GM23338 (cell line): ENCODE data around the gene SENP8.

Experiments
- CREB1 ChIP-seq: fragments of 250-450 bp; sonication (Bioruptor Pico); IDR thresholded peaks from 2 replicates; pipeline ENCODE4 v1.5.0; 2020; ENCODE audit warnings: low read depth, mild to moderate bottlenecking, moderate library complexity
- EZH2 ChIP-seq: fragments of 200-600 bp; sonication (generic); IDR thresholded peaks from one replicate; pipeline ENCODE4 v1.8.0; 2017; ENCODE audit warnings: antibody characterized with exemption, mild to moderate bottlenecking, low read depth; ENCODE audit not compliant: unreplicated experiment
- EZH2phosphoT487 ChIP-seq: fragments of 200-600 bp; sonication (generic); IDR thresholded peaks from one replicate; pipeline ENCODE4 v1.8.1; 2018; ENCODE audit warnings: antibody characterized with exemption; ENCODE audit not compliant: unreplicated experiment
- JUNB ChIP-seq: IDR thresholded peaks from one replicate; pipeline ENCODE4 v1.6.1; 2016; ENCODE audit warnings: antibody characterized with exemption; ENCODE audit not compliant: unreplicated experiment
- NANOG ChIP-seq: IDR thresholded peaks from 2 replicates; pipeline ENCODE4 v1.6.1; 2016; ENCODE audit warnings: antibody characterized with exemption, borderline replicate concordance
- POLR2AphosphoS5 ChIP-seq: IDR thresholded peaks from 2 replicates; pipeline ENCODE4 v1.6.1; 2016; ENCODE audit warnings: antibody characterized with exemption, low read depth
- REST ChIP-seq: IDR thresholded peaks from one replicate; pipeline ENCODE4 v1.6.1; 2018; ENCODE audit warnings: antibody characterized with exemption; ENCODE audit not compliant: unreplicated experiment
- STAT1 ChIP-seq: IDR thresholded peaks from one replicate; pipeline ENCODE4 v1.6.1; 2016; ENCODE audit warnings: antibody characterized with exemption; ENCODE audit not compliant: unreplicated experiment
- ZNF114 ChIP-seq: fragments of 250-450 bp; sonication (Bioruptor Pico); IDR thresholded peaks from 2 replicates; pipeline ENCODE4 v1.5.0; 2020; ENCODE audit warnings: mild to moderate bottlenecking, moderate library complexity
- ZNF331 ChIP-seq: fragments of 250-450 bp; sonication (Bioruptor Pico); IDR thresholded peaks from 2 replicates; pipeline ENCODE4 v1.5.0; 2020; ENCODE audit warnings: low read depth, mild to moderate bottlenecking, moderate library complexity
- ZNF462 ChIP-seq: fragments of 250-450 bp; sonication (Bioruptor Pico); IDR thresholded peaks from 2 replicates; pipeline ENCODE4 v1.5.0; 2020; ENCODE audit warnings: mild to moderate bottlenecking, moderate library complexity
- TF ChIP-seq, protein P1 (sequence below), 2 experiments: fragments of 200-600 bp in 1 of 2; sonication (generic) in 1 of 2; conservative IDR thresholded peaks; 2 replicates each; pipeline versions ENCODE4 v1.5.1 to v1.6.1; 2016 to 2017; ENCODE audit warnings: antibody characterized with exemption in 2 of 2, low read depth in 2 of 2, mild to moderate bottlenecking in 2 of 2, moderate library complexity in 1 of 2
- TF ChIP-seq, protein P2 (sequence below): IDR thresholded peaks from 2 replicates; pipeline ENCODE4 v1.6.1; 2016; ENCODE audit warnings: antibody characterized with exemption

DNA sequence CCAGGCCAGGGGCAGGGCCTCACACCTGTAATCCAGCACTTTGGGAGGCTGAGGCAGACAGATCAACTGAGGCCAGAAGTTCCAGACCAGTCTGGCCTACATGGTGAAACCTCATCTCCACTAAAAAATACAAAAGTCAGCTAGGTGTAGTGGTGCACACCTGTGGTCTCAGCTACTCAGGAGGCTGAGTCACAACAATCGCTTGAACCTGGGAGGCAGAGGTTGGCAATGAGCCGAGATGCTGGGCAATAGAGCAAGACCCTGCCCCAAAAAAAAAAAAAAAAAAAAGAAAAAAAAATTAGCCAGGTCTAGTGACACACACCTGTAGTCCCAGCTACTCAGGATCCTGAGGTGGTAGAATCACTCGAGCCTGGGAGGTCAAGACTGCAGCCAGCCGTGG lies 19.0 kb upstream of the SENP8 start:
- TF ChIP-seq CREB1 (CRISPR knock-in tag) = no peak
- TF ChIP-seq, protein P1, sequence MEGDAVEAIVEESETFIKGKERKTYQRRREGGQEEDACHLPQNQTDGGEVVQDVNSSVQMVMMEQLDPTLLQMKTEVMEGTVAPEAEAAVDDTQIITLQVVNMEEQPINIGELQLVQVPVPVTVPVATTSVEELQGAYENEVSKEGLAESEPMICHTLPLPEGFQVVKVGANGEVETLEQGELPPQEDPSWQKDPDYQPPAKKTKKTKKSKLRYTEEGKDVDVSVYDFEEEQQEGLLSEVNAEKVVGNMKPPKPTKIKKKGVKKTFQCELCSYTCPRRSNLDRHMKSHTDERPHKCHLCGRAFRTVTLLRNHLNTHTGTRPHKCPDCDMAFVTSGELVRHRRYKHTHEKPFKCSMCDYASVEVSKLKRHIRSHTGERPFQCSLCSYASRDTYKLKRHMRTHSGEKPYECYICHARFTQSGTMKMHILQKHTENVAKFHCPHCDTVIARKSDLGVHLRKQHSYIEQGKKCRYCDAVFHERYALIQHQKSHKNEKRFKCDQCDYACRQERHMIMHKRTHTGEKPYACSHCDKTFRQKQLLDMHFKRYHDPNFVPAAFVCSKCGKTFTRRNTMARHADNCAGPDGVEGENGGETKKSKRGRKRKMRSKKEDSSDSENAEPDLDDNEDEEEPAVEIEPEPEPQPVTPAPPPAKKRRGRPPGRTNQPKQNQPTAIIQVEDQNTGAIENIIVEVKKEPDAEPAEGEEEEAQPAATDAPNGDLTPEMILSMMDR (conservative IDR thresholded peaks at IDR 0.05; ENCODE audit: low read depth in 2 of 2) = no peak
- no peak for TF ChIP-seq EZH2phosphoT487
- TF ChIP-seq, protein P2, sequence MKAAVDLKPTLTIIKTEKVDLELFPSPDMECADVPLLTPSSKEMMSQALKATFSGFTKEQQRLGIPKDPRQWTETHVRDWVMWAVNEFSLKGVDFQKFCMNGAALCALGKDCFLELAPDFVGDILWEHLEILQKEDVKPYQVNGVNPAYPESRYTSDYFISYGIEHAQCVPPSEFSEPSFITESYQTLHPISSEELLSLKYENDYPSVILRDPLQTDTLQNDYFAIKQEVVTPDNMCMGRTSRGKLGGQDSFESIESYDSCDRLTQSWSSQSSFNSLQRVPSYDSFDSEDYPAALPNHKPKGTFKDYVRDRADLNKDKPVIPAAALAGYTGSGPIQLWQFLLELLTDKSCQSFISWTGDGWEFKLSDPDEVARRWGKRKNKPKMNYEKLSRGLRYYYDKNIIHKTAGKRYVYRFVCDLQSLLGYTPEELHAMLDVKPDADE = no peak
- TF ChIP-seq POLR2AphosphoS5 = no peak
- no peak for TF ChIP-seq EZH2
- no peak for TF ChIP-seq REST
- no peak for TF ChIP-seq ZNF114
- no peak for TF ChIP-seq NANOG
- TF ChIP-seq JUNB = no peak
- TF ChIP-seq STAT1 = no peak
- no peak for TF ChIP-seq ZNF462 (CRISPR knock-in tag)
- TF ChIP-seq ZNF331 (CRISPR knock-in tag) = no peak
